OCI-LY3 (cell line): Measurements from ENCODE around the gene IRF3.

Experiments used
- H2AFZ ChIP-seq: fragments of 200-600, 300-600 bp; shearing (Covaris generic); 2 replicates; pipeline ENCODE4 v1.6.0; 2014; ENCODE audit warnings: antibody characterized with exemption, low read depth, low read length
- H3K27ac ChIP-seq: fragments of 200-600, 300-600 bp; sonication (generic); 2 replicates; pipeline ENCODE4 v1.5.1; 2014; ENCODE audit warnings: mild to moderate bottlenecking, low read length, moderate library complexity, mixed read lengths
- H3K27me3 ChIP-seq: fragments of 200-600, 300-600 bp; sonication (generic); 2 replicates; pipeline ENCODE4 v1.6.1; 2014; ENCODE audit warnings: low read depth, low read length, mixed read lengths
- H3K36me3 ChIP-seq: fragments of 200-600, 300-600 bp; sonication (generic); replicated peaks from 2 replicates; pipeline ENCODE3; 2014; ENCODE audit warnings: low read depth, low read length, mixed read lengths
- H3K4me1 ChIP-seq: fragments of 300-600, 200-600 bp; sonication (generic); 2 replicates; pipeline ENCODE4 v1.6.1; 2014; ENCODE audit warnings: low read length, mixed read lengths
- H3K4me2 ChIP-seq: fragments of 200-600, 300-600 bp; sonication (generic); 2 replicates; pipeline ENCODE4 v1.6.1; 2014; ENCODE audit warnings: low read length, mixed read lengths
- H3K4me3 ChIP-seq: fragments of 300-600, 200-600 bp; sonication (generic); 2 replicates; pipeline ENCODE4 v1.5.1; 2014; ENCODE audit warnings: antibody characterized with exemption, mild to moderate bottlenecking, low read length, moderate library complexity
- H3K79me2 ChIP-seq: fragments of 300-600, 200-600 bp; shearing (Covaris generic); 2 replicates; pipeline ENCODE4 v1.6.1; 2014; ENCODE audit warnings: mild to moderate bottlenecking, low read length, mixed read lengths
- H3K9ac ChIP-seq: fragments of 300-600, 200-600 bp; shearing (Covaris generic); 2 replicates; pipeline ENCODE4 v1.6.0; 2014; ENCODE audit warnings: mild to moderate bottlenecking, low read length, moderate library complexity
- H3K9me3 ChIP-seq: fragments of 200-600, 300-600 bp; shearing (Covaris generic); 2 replicates; pipeline ENCODE4 v1.6.1; 2014; ENCODE audit warnings: low read length, mixed read lengths; ENCODE audit not compliant: insufficient read depth
- H4K20me1 ChIP-seq: fragments of 200-600, 300-600 bp; sonication (generic); 2 replicates; pipeline ENCODE4 v1.6.1; 2016; ENCODE audit warnings: low read length, mixed read lengths; ENCODE audit not compliant: insufficient read depth
- EZH2phosphoT487 ChIP-seq: fragments of 200-600 bp; shearing (Covaris generic); IDR thresholded peaks from 2 replicates; pipeline ENCODE4 v1.6.1; 2018; ENCODE audit warnings: antibody characterized with exemption, mixed run types, low read depth
- TF ChIP-seq, protein P1 (sequence below): fragments of 200-600, 300-600 bp; sonication (generic); IDR thresholded peaks from 2 replicates; pipeline ENCODE4 v1.5.1; 2014; ENCODE audit warnings: antibody characterized with exemption, low read length, low read depth

The IRF3 gene

DNA sequence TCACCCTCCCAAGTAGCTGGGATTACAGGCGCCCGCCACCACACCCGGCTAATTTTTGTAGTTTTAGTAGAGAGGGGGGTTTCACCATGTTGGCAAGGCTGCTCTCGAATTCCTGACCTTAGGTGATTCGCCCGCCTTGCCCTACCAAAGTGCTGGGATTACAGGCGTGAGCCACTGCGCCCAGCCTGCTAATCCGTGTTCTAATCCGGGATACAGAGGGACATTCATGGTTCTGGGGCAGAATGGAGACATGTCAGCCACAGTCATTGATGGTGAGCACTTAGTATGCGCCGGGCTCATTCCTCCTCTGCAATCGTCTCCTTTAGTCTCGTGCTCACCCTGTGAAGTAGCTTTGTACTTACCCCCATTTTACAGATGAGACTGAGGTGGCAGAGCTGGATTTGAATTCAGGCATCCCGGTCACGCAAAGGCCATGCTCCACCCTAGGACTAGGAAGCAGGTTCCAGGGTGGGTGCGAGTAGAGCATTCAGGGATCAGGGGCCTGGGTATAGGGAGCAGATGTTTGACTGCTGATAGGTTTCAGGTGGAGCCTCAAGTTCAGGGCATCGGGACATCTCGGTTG lies 34.0 kb downstream of the IRF3 start:
- Histone ChIP-seq H2AFZ (no peak overlapping the region), H3K36me3 (peaks cover 14% of the 10 kb centered on the region), H3K4me2 (no peak overlapping the region), H3K4me1 (no peaks in the 10 kb centered on the region), H3K27me3 (no peaks in the 10 kb centered on the region), H3K9me3 (no peaks in the 10 kb centered on the region), H4K20me1 (no peaks in the 10 kb centered on the region), H3K4me3 (no peak overlapping the region), H3K27ac (no peak overlapping the region), H3K9ac (no peak overlapping the region), H3K79me2 (no peaks in the 10 kb centered on the region)
- TF ChIP-seq EZH2phosphoT487: no peak
- TF ChIP-seq, protein P1, sequence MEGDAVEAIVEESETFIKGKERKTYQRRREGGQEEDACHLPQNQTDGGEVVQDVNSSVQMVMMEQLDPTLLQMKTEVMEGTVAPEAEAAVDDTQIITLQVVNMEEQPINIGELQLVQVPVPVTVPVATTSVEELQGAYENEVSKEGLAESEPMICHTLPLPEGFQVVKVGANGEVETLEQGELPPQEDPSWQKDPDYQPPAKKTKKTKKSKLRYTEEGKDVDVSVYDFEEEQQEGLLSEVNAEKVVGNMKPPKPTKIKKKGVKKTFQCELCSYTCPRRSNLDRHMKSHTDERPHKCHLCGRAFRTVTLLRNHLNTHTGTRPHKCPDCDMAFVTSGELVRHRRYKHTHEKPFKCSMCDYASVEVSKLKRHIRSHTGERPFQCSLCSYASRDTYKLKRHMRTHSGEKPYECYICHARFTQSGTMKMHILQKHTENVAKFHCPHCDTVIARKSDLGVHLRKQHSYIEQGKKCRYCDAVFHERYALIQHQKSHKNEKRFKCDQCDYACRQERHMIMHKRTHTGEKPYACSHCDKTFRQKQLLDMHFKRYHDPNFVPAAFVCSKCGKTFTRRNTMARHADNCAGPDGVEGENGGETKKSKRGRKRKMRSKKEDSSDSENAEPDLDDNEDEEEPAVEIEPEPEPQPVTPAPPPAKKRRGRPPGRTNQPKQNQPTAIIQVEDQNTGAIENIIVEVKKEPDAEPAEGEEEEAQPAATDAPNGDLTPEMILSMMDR: no peak

DNA sequence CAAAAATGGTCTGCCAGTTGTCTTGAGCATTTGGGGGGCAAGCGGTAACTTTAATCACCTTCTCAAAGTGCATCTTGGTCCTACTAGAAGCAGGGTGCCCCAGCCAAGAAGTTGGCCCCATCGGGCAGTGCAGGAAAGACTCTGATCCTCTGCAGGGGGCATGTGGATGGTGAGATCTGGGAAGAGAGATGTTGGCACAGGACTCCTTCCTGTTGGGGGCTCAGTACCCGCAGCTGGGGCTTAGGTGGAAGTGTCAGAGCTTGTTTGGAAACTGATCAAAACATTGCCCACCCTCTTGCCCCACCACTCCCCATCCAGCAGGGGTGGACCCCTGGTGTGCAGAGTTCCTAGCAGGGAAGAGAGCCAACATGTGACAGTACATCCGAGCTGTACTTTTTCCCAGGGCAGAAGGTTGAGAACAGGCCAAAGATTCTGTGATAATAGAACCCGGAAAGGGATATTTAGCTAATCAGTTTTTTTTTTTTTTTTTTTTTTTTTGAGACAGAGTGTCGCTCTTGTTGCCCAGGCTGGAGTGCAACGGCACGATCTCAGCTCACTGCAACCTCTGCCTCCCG lies 34.6 kb downstream of the IRF3 start:
- Histone ChIP-seq H3K4me1 (no peaks in the 10 kb centered on the region), H3K27ac (no peak overlapping the region), H3K9ac (no peak overlapping the region), H2AFZ (no peak overlapping the region), H3K4me3 (no peak overlapping the region), H3K9me3 (no peaks in the 10 kb centered on the region), H3K27me3 (no peaks in the 10 kb centered on the region), H3K36me3 (peaks cover 19% of the 10 kb centered on the region), H3K79me2 (no peaks in the 10 kb centered on the region), H3K4me2 (no peak overlapping the region), H4K20me1 (no peaks in the 10 kb centered on the region)
- TF ChIP-seq, protein P1: no peak
- TF ChIP-seq EZH2phosphoT487: no peak

DNA sequence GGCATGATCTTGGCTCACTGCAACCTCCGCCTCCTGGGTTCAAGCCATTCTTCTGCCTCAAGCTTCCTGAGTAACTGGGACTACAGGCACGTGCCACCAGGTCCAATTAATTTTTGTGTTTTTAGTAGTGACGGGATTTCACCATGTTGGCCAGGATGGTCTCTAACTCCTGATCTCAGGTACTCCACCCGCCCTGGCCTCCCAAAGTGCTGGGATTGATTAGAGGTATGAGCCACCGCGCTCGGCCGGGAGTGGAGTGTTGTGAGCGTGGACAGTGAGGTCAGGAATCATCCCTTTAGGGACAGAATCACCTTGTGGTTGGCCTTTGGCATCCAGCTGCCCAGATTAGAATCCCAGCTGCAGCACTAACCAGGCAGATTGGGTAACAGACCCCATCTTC lies 36.0 kb downstream of the IRF3 start:
- no peaks in the 10 kb centered on the region for H3K79me2 ChIP-seq
- no peak overlapping the region for H2AFZ ChIP-seq
- no peak overlapping the region for H3K4me3 ChIP-seq
- H3K36me3 ChIP-seq: peaks cover 24% of the 10 kb centered on the region
- H3K4me1 ChIP-seq: no peaks in the 10 kb centered on the region
- H3K4me2 ChIP-seq: no peak overlapping the region
- H4K20me1 ChIP-seq: no peaks in the 10 kb centered on the region
- no peak for TF ChIP-seq EZH2phosphoT487
- TF ChIP-seq, protein P1: no peak
- H3K9me3 ChIP-seq: no peaks in the 10 kb centered on the region
- H3K9ac ChIP-seq: no peak overlapping the region
- no peak overlapping the region for H3K27ac ChIP-seq
- H3K27me3 ChIP-seq: no peaks in the 10 kb centered on the region

DNA sequence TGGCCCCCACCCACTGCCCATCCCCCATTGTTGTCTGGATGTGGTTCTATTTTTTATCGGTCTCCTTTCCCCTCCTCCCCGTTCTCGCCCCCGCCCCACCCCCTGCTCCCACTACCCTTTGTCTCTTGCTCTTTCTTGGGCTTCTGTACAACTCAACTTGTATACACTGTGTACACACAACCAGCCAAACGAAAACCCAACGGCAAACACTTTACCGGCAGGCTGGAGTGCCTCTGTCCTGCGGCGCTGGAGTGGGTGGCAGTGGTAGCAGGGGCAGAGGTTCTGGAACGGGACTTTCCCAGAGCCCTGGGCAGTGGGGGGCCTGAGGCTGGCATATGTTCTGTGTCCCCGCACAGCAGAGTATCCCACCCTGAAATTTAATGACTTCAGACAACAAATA lies 39.4 kb downstream of the IRF3 start:
- no peak overlapping the region for H3K9ac ChIP-seq
- no peak overlapping the region for H3K27ac ChIP-seq

More for the DNA sequence above, 39.4 kb downstream of the IRF3 start:
- Histone ChIP-seq H3K36me3 (peaks cover 34% of the 10 kb centered on the region), H3K27me3 (no peaks in the 10 kb centered on the region), H4K20me1 (no peaks in the 10 kb centered on the region), H3K4me3 (no peak overlapping the region), H2AFZ (no peak overlapping the region), H3K9me3 (no peaks in the 10 kb centered on the region), H3K4me1 (no peaks in the 10 kb centered on the region), H3K4me2 (no peak overlapping the region), H3K79me2 (no peaks in the 10 kb centered on the region; the same call in 1 of the 2 replicates)
- TF ChIP-seq EZH2phosphoT487: no peak
- TF ChIP-seq, protein P1: no peak
